Activated T-cell treated with anti-CD3 and anti-CD28 coated beads, Interleukin-2, amount 50 U/mL, for 48 hours (primary cell): ENCODE results near the gene CRBN.

Experiments
- DNase-seq, 2 experiments: peaks; one replicate each; pipeline ENCODE4 v3.0.0-alpha.2; 2020

CRBN gene

GRCh38 chr3:3179407-3180094 lies at the start of gene CRBN:
TSS of gene CRBN (minus strand) at chr3:3179691. CDS start at chr3:3179687, 4 bp downstream.
- peak; percentile 91 to 93 for DNase-seq

- no peak for DNase-seq
Measured at GRCh38 chr3:3227640-3228039, 48.1 kb upstream of the CRBN start.

DNA sequence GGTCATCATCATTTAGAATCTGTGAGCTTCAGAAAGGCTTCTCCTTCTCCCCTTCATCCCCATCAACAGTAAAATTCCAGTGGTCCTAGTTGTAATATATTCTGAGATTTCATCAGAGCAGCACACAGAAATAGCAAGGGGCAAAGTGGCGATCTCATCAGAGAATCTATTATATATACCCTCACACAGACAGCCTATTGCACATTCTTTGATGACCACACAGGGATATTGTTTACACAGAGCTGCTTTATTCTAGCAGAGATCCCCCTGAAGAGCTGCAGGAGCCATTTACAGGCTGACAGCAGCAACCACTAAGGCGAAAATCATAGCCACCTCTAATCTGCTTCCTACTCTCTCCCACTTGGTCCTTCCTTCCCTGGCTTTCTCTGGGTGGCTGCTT lies 42.0 kb upstream of the CRBN start:
- no peak for DNase-seq

GRCh38 chr3:3216401-3216800 lies 36.9 kb upstream of the CRBN start:
- DNase-seq = no peak

GRCh38 chr3:3212781-3213440 lies 33.4 kb upstream of the CRBN start:
- no peak for DNase-seq

GRCh38 chr3:3209714-3210113 lies 30.2 kb upstream of the CRBN start:
- DNase-seq = no peak

DNA sequence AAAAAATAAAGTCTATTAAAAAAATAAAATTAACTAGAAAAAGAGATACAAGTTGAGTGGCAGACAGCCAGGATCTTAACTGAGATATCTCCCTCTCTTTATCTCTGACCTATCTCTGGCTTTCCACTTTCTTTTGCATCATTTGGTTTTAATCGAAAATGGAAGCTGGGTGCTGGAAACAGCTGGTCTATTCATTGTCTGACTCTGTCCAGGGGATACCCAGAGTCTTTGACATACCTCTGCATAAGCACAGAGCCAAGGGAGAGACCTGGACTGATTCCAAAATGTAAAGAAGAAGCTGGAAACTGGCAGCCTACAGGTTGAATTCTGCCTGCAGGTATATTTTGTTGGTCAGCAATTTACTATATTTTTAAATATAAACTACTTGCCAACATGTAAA lies 29.6 kb upstream of the CRBN start:
- no peak for DNase-seq

- DNase-seq = no peak
Measured at GRCh38 chr3:3201611-3202010, 22.1 kb upstream of the CRBN start.

GRCh38 chr3:3200632-3201212 lies 21.2 kb upstream of the CRBN start:
- DNase-seq = peak; percentile 36 to 39

GRCh38 chr3:3199306-3199705 lies 19.8 kb upstream of the CRBN start:
- no peak for DNase-seq

- no peak for DNase-seq
Measured at GRCh38 chr3:3196148-3196861, 16.8 kb upstream of the CRBN start.

- DNase-seq = no peak
Measured at GRCh38 chr3:3194861-3195260, 15.4 kb upstream of the CRBN start.

DNA sequence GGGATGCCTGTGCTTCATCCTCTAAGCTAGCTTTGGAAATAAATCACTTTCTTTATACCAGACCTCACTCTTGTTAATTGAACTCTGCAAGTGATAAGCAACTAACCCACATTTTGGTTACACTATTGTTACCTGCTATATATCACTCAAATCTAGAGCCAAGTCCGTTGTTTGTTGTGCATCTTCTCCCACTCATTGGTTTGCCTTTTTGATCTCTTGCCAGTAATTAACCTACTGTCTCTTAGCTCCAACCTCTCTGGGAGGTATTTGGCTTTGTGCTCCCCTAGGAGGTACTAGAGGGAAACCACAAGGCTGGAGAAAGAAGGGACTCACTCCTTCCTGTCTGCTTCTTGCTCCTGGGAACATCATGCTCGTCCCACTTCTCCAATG lies 12.8 kb upstream of the CRBN start:
- no peak for DNase-seq

DNA sequence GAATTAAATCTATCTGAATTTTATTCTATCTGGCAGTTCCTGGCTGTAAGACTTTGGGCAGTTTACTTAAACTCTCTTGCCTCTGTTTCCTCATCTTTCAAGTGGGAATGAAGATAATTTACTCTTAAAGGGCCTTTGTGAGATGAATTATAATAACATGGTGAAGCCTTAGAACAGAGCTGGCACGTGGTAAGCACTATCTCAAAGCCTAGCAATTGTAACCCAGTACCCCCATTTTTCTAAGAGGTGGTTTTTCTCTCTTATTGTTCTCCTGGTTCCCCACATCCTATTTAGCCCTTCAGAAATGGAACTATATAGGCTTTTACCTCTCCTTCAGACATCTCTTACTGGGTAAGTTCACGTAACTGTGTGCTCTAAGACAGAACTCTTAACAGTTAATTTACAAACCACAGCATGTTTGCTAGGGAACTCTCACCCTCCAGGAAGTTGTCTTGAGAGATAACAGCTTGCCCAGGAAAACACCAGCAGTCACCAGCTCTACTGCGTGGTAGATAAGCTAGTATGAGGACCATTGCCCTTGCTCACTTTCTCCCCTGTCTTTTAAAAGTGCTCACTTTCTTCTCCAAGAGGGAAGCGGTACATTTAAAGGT lies 12.3 kb upstream of the CRBN start:
- DNase-seq = no peak

- no peak for DNase-seq
Measured at GRCh38 chr3:3189961-3190360, 10.5 kb upstream of the CRBN start.

- no peak for DNase-seq
Measured at GRCh38 chr3:3189102-3189727, 9.7 kb upstream of the CRBN start.

GRCh38 chr3:3184876-3185275 lies 5.4 kb upstream of the CRBN start:
- DNase-seq = no peak

- no peak for DNase-seq
Measured at GRCh38 chr3:3180456-3180855, 965 bp upstream of the CRBN start.

DNA sequence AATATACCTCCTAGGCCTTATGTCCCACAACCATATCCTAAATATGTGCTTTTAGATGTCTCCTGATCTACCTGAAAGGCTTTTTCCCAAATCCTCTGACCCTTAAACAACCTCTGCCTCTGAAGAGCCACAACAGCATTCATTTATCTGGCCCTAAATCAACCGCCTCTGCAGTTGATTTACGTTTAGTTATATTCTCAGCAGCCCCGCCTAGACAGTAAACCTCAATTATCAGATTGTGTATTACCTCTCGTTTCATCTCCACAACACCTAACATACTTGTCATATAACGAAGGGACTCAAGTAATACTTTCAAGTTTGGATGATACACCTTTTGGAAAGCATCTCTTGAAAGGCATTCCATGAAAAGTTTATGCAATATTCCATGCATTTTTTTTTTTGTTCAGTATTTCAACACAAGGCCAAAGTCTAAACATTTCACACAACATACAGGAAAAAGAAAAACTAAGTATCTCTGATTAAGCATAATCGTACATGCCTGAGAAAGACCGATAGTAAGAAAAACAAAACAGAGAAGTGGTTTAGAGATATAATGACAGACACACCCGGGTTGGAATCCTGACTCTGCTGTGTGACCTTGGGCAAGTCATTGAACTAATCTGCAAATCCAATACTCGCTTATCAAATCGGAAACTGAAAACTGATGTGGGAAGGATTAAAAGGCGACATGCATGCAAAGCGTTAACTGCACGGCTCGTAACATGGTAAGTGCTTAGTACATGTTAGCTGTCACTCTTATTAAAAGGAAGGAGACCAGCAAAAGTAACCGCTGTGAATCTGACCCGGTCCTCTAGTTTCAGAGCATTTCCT lies 778 bp downstream of the CRBN start:
- no peak for DNase-seq

DNA sequence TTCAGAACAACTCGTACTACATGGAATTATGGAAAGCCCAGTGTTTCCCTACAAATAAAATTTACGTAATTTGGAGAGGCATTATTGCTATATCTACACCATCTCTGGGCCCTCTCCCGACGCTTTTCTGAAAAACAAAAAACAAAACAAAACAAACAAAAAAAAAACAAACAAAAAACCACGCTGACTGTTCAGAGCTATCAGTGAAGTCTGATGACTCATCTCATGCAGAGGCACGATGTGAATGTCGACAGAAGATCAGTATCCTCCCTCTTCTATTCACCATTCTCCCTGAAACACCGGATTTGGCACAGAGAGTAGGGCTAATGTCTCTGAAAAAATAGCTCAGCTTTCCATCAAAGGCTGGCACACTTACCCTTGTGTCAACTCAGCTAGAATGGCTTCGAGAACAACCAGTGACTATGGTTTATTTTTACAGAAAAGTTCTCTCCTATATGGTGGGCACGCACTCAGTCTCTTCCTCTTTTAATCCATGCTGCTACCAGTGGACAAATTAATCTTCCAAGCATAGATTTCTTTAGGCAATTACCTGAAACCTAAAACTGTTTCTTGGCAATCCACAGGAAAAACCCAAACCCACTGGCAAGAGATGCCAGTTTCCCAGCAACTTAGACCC lies 1.5 kb downstream of the CRBN start:
- no peak for DNase-seq

DNA sequence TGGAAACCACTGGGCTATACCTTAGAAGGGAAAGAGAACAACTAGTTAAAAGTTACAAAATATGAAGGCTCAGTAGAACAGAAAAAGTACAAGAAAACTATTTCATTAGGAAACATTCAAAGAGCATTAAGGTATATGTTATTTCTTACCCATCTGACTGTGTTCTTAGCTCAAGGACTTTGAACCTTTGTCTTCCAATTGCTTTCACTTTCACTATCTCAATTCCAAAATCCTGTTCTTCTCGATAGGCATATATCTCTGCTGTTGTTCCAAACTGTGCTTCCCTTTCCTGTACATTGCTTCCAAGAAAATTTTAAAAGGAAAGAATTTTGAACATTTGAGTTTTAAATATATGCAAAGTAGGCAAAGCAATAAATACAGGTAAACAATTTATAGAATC lies 6.9 kb downstream of the CRBN start:
- no peak for DNase-seq
